AG04450 (cell line): Measurements from ENCODE around the gene NOD1. TPM values are rescaled to one million over a fixed set of nuclear protein-coding genes. Genes with fewer than 3 reads are reported as not detected.
"Not testable (repeated sequence)": the region's sequence is repeated elsewhere in the genome, so short reads cannot be mapped to it uniquely, and the experiment has no call there.

Experiments
- CTCF ChIA-PET: fragments of 300-600, 350-600 bp; formaldehyde crosslinking; extraction: SDS; loops from one replicate; lab custom pipeline; 2022; ENCODE audit warnings: antibody characterized with exemption, inconsistent platforms; lab: Charles Lee
- POLR2A ChIA-PET: fragments of 350-600 bp; formaldehyde crosslinking; extraction: SDS; loops from one replicate; lab custom pipeline; 2021; ENCODE audit warnings: antibody characterized with exemption, inconsistent platforms; lab: Yijun Ruan, JAX
- DNase-seq: peaks from one replicate; pipeline ENCODE4 v3.0.0-alpha.2; 2011; ENCODE audit warnings: low read depth, low spot score
- H3K27ac ChIP-seq: one replicate; pipeline ENCODE4 v1.5.1; 2012; ENCODE audit warnings: low read depth, low read length, control low read depth
- H3K27me3 ChIP-seq: one replicate; pipeline ENCODE4 v1.6.0; 2012; ENCODE audit warnings: low read length; ENCODE audit not compliant: control insufficient read depth, insufficient read depth
- H3K4me3 ChIP-seq: 2 replicates; pipeline ENCODE4 v1.5.1; 2011; ENCODE audit warnings: mild to moderate bottlenecking, low read depth, low read length, control low read depth
- H3K9me3 ChIP-seq: 2 replicates; pipeline ENCODE4 v1.5.1; 2012; ENCODE audit warnings: low read length; ENCODE audit not compliant: control insufficient read depth, insufficient read depth
- polyA plus RNA-seq: library from polyadenylated mRNA; depleted of rRNA; stranded (reverse); fragments of >200 nt; gene quantifications from 2 replicates; pipeline ENCODE4 v1.2.3, GENCODE V29; 2011
- TF ChIP-seq, protein P1 (sequence below): IDR thresholded peaks from 2 replicates; pipeline ENCODE4 v1.5.1; 2011; ENCODE audit warnings: low read depth, low read length, control low read depth, inconsistent platforms

NOD1 gene
- polyA plus RNA-seq, 1 experiment = 3.3 TPM

DNA sequence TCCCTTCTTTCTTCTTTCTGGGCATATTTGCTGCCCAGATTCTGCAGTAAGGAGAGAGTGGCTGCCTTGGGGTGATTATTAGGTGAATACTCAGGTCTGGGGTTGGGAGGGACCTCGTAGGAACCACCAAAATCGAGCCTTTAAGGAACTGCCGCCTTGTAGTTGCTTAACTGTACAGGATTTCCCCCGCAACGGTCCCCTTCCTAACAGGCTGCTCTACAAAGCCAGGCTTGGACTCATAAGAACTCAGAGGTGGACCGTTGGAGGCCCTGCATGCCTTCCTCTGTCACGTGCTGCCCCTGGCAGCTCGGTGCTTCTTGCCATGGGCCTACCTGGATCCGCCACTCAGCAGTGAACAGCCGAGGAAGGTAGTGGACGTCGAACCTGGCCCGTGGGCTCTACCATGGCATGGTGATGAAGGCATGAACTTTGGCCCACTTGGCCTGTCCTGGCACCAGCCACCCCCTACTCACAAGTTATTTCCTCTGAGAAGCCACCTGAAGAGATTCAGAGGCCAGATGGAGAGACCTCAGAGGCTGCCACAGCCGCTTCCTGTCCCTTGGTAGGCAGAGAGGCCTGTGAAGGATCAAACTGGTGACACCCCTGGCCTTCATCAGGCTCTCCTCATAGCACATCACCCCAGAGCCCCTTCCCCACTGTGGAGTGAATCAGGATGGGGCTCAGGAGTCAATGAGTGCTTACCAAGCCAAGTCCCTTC lies 54.6 kb downstream of the NOD1 start:
- H3K4me3 ChIP-seq = no peak overlapping the region
- H3K27me3 ChIP-seq = no peaks in the 10 kb centered on the region
- CTCF ChIA-PET = no interaction called here
- H3K27ac ChIP-seq = no peak overlapping the region
- TF ChIP-seq, protein P1, sequence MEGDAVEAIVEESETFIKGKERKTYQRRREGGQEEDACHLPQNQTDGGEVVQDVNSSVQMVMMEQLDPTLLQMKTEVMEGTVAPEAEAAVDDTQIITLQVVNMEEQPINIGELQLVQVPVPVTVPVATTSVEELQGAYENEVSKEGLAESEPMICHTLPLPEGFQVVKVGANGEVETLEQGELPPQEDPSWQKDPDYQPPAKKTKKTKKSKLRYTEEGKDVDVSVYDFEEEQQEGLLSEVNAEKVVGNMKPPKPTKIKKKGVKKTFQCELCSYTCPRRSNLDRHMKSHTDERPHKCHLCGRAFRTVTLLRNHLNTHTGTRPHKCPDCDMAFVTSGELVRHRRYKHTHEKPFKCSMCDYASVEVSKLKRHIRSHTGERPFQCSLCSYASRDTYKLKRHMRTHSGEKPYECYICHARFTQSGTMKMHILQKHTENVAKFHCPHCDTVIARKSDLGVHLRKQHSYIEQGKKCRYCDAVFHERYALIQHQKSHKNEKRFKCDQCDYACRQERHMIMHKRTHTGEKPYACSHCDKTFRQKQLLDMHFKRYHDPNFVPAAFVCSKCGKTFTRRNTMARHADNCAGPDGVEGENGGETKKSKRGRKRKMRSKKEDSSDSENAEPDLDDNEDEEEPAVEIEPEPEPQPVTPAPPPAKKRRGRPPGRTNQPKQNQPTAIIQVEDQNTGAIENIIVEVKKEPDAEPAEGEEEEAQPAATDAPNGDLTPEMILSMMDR = no peak
- POLR2A ChIA-PET = no interaction called here
- no peak for DNase-seq
- peaks cover 3% of the 10 kb centered on the region; the same call in 1 of the 2 replicates for H3K9me3 ChIP-seq

DNA sequence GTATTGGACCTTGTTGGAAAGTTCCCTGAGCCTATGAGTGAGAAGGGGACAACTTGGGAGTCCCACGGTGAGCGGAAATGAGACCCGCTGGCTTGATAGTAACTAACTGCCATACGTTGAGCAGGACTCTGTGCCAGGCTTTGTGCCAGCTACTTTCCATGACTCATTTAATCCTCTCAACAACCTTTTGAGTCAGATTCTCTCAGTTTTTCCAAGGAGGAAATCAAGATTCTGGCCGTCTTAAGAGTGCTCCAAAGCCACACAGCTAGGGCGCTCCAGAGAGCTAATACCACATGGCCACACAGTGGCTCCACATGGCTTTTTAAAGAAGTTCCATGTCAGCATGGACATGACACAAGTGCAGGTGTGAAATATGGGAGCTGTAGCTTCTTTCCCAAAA lies 55.7 kb downstream of the NOD1 start:
- POLR2A ChIA-PET = no interaction called here
- DNase-seq = no peak
- CTCF ChIA-PET = interaction anchor here (1.0 kb wide), 1 partner anchor 87 kb away, joined by 3 read pairs; no protein-coding TSS in a partner anchor
- Histone ChIP-seq H3K9me3 (peaks cover 3% of the 10 kb centered on the region; the same call in 1 of the 2 replicates), H3K27me3 (no peaks in the 10 kb centered on the region), H3K27ac (no peak overlapping the region), H3K4me3 (no peak overlapping the region)
- TF ChIP-seq, protein P1 = no peak

DNA sequence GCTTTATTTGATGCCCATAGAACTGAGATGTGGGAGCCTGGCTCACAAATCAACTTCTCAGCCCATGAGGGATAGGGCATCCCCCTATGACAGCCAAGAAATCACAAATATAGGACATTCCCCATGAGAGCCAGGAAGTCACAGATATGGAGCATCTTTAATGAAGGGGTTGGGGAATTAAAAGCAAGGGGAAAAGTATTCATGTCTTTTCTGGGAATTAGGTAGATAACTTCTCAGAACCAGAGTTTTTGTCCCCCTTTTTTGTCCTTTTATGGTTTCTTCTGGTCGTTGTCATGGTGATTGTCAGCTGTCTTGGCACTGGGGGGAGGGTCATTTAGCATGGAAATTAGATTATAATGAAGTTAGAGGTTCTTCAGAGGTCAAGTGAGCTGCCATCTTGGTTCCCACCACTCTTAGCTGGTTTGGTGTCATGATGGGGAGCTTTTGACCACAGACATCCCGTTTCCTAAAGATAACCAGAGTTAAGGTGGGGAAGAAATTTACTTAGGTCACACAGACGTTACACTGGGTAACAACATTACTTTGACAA lies 56.9 kb downstream of the NOD1 start:
- no peaks in the 10 kb centered on the region for H3K27me3 ChIP-seq
- POLR2A ChIA-PET = no interaction called here
- no peak overlapping the region for H3K27ac ChIP-seq
- no peak for DNase-seq
- CTCF ChIA-PET = interaction anchor here (1.1 kb wide), 1 partner anchor 9 kb away, joined by 3 read pairs; no protein-coding TSS in a partner anchor
- no peak overlapping the region for H3K4me3 ChIP-seq
- TF ChIP-seq, protein P1 = no peak
- H3K9me3 ChIP-seq = peaks cover 3% of the 10 kb centered on the region; the same call in 1 of the 2 replicates

DNA sequence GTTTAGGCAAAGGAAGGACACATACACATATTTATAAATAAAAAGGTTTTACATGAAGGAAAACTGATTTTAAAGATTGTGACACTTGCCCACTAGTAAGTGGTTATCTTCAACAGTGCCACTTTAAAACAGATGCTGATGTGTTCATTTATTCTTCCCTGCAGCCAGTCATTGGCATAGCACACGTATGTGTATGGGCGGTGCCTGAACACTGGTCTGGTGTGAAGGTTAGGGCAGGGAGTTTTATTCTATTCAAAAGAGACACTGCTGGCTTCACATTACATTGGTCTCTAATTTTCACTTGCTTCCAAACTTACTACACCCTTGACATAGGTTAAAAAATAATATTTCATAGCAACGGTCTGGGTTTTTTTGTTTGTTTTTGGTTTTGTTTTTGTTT lies 57.9 kb downstream of the NOD1 start:
- Histone ChIP-seq H3K27me3 (no peaks in the 10 kb centered on the region), H3K4me3 (no peak overlapping the region), H3K9me3 (peaks cover 3% of the 10 kb centered on the region; the same call in 1 of the 2 replicates), H3K27ac (no peak overlapping the region)
- TF ChIP-seq, protein P1 = no peak
- no peak for DNase-seq
- ChIA-PET CTCF (no interaction called here), POLR2A (no interaction called here)

DNA sequence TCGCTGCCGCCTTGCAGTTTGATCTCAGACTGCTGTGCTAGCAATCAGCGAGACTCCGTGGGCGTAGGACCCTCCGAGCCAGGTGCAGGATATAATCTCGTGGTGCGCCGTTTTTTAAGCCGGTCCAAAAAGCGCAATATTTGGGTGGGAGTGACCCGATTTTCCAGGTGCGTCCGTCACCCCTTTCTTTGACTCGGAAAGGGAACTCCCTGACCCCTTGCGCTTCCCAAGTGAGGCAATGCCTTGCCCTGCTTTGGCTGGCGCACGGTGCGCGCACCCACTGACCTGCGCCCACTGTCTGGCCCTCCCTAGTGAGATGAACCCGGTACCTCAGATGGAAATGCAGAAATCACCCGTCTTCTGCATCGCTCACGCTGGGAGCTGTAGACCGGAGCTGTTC lies 58.5 kb downstream of the NOD1 start:
- H3K9me3 ChIP-seq, H3K27me3 ChIP-seq, POLR2A ChIA-PET, CTCF ChIA-PET, H3K4me3 ChIP-seq, H3K27ac ChIP-seq, DNase-seq: not testable (repeated sequence)
